Aorta (tissue), 5 donors: ENCODE measurements around the gene ADAMTS8. TPM values are rescaled to one million over a fixed set of nuclear protein-coding genes. Genes with fewer than 3 reads are reported as not detected.
A peak's percentile ranks its signal among the peaks of the same experiment; 100 is the strongest.

ENCODE experiments used
- ATAC-seq: fragments of 200-7000 bp; cut with Tn5 transposase; one replicate; pipeline ENCODE4 v1.9.1; 2022; ENCODE audit warnings: moderate library complexity; ENCODE audit not compliant: low FRiP score
- DNase-seq, 2 donors: peaks; one replicate each; pipeline ENCODE4 v3.0.0-alpha.2; 2020
- H3K27ac ChIP-seq, 2 donors: one replicate each; pipeline ENCODE4 v1.5.1; 2013; ENCODE audit warnings: low read length in 2 of 2, mild to moderate bottlenecking in 2 of 2, moderate library complexity in 2 of 2, control low read depth in 1 of 2, inconsistent platforms in 1 of 2, low read depth in 1 of 2
- H3K27me3 ChIP-seq, 2 donors: one replicate each; pipeline ENCODE4 v1.6.1; 2013; ENCODE audit warnings: control low read depth in 1 of 2, low read length in 1 of 2, mild to moderate bottlenecking in 1 of 2, moderate library complexity in 1 of 2; ENCODE audit not compliant: insufficient read depth in 2 of 2, control insufficient read depth in 1 of 2
- H3K36me3 ChIP-seq, 2 donors: one replicate each; pipeline ENCODE4 v1.6.1; 2013; ENCODE audit warnings: control low read depth in 1 of 2, low read length in 1 of 2, mild to moderate bottlenecking in 1 of 2; ENCODE audit not compliant: insufficient read depth in 2 of 2, control insufficient read depth in 1 of 2
- H3K4me1 ChIP-seq, 2 donors: one replicate each; pipeline ENCODE4 v1.6.1; 2013; ENCODE audit warnings: low read length in 2 of 2, control low read depth in 1 of 2, mild to moderate bottlenecking in 1 of 2, moderate library complexity in 1 of 2; ENCODE audit not compliant: insufficient read depth in 2 of 2, control insufficient read depth in 1 of 2
- H3K4me3 ChIP-seq, 2 donors: one replicate each; pipeline ENCODE4 v1.5.1; 2013; ENCODE audit warnings: low read length in 2 of 2, control low read depth in 1 of 2, mild to moderate bottlenecking in 1 of 2
- H3K9me3 ChIP-seq: one replicate; pipeline ENCODE4 v1.6.1; 2013; ENCODE audit warnings: mild to moderate bottlenecking, low read length; ENCODE audit not compliant: control insufficient read depth
- WGBS, 2 donors: extraction: QIAGEN DNeasy Blood & Tissue Kit; methylation state at CpG; one replicate each; pipeline ENCODE4 v1.1.7; 2013; 5-methylcytosine and 5-hydroxymethylcytosine counted together
- intact Hi-C, 2 donors: fragments of 100-400 bp; cut with DNase I; formaldehyde crosslinking; loops; one replicate each; pipeline versions ENCODE4 v1.14.2 to v1.15.0; 2022
- polyA plus RNA-seq, 2 donors: library from polyadenylated mRNA; stranded (reverse); fragments of 200-250 nt; gene quantifications; one replicate each; pipeline ENCODE4 v1.2.3, GENCODE V29; 2013
- total RNA-seq, 2 donors: library from RNA; stranded (reverse); fragmentation: NEBNext Ultra II Directional; extraction: Animal tissue kit (Norgen Biotek cat#: 25700); gene quantifications; one replicate each; pipeline ENCODE4 v1.2.1, GENCODE V29; 2021
- donor health status: healthy with polysubstance abuse.
- donor health status: Bipolar disorder and iron deficiency.
- donor health status: DM: no; HTN: no; CAD: no.
- donor health status: DM: no; HTN: no; CAD: no.
- donor health status: DM: yes; HTN: yes; CAD: no.

Gene ADAMTS8
- total and polyA plus RNA-seq, 4 donors = 3.3 to 64.9 (median 7.2) TPM

GRCh38 chr11:130409594-130410388, 18.6 kb downstream of the ADAMTS8 start:
- no peak for ATAC-seq
- DNase-seq = no peak
- intact Hi-C loops = no loop called here
- H3K4me3 ChIP-seq = no peak overlapping the region
- H3K27ac ChIP-seq = no peak overlapping the region
- H3K9me3 ChIP-seq = no peaks in the 10 kb centered on the region
- H3K27me3 ChIP-seq = no peaks in the 10 kb centered on the region
- 66% methylated on average over 7 of the region's 7 CpGs for WGBS, 2 donors
- H3K4me1 ChIP-seq = peaks cover 0 to 7% of the 10 kb centered on the region in 2 donors
- H3K36me3 ChIP-seq = no peaks in the 10 kb centered on the region

DNA sequence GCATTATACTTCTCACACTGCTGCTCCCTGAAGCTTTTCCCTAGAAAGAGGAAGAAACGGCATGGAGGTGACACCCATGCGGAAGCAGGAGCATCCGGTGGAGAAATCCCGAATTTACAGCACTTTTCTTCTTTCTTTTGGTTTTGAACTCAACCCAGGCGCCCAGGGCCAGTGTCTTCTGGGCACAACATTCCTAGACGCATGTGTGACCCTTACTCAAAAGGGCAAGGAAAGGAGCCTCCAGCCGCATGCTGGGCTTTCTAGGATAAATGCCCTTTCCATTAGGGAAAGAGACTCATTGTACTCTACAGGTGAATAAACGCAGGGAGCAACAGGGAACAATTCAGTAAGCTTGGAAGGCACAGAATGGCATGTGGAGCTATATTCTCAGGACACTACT, 19.5 kb downstream of the ADAMTS8 start:
- H3K27me3 ChIP-seq = no peaks in the 10 kb centered on the region
- intact Hi-C loops = no loop called here
- no peaks in the 10 kb centered on the region for H3K36me3 ChIP-seq
- no peaks in the 10 kb centered on the region for H3K9me3 ChIP-seq
- ATAC-seq (no peak), DNase-seq (no peak)
- H3K27ac ChIP-seq = no peak overlapping the region
- H3K4me1 ChIP-seq = peaks cover 0 to 3% of the 10 kb centered on the region in 2 donors
- H3K4me3 ChIP-seq = no peak overlapping the region
- 91 to 92% methylated on average over 8 of the region's 8 CpGs for WGBS, 2 donors

- Histone ChIP-seq H3K27ac (no peak overlapping the region), H3K4me1 (peaks cover 0 to 3% of the 10 kb centered on the region in 2 donors), H3K9me3 (no peaks in the 10 kb centered on the region), H3K27me3 (no peaks in the 10 kb centered on the region), H3K36me3 (no peaks in the 10 kb centered on the region), H3K4me3 (no peak overlapping the region)
- DNase-seq (no peak), ATAC-seq (no peak)
- intact Hi-C loops = no loop called here
- 89% methylated on average over 18 of the region's 18 CpGs for WGBS, 2 donors
Measured at GRCh38 chr11:130408401-130408890, 20.0 kb downstream of the ADAMTS8 start.

- ATAC-seq (no peak), DNase-seq (peak in 1 of 2 donors; percentile 76)
Measured at GRCh38 chr11:130407978-130408377, 20.4 kb downstream of the ADAMTS8 start.

DNA sequence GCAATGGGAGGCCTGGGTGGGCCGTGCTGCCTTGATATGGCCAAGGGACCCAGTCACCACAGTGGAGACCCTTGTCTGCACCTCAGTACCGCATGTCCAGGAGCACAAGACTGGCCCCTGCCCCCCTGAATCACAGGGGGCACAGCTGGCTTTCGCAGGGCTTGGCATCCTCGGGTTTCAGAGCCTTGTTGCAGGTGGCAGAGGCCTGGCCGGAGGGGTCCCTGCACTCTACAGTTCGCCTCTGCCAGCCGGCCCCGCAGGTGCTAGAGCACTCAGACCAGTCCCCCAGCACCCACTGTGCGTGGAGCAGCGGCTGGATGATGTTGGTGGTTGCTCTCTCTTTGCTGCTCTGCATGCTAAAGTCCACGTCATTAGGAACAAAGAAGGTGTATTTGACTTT, 23.0 kb downstream of the ADAMTS8 start:
- H3K27me3 ChIP-seq = no peaks in the 10 kb centered on the region
- no peak overlapping the region for H3K4me3 ChIP-seq
- H3K36me3 ChIP-seq = no peaks in the 10 kb centered on the region
- peak overlapping the region in 1 of 2 donors; percentile 13 for H3K27ac ChIP-seq
- ATAC-seq = no peak
- H3K4me1 ChIP-seq = no peaks in the 10 kb centered on the region
- 90 to 94% methylated on average over 11 of the region's 11 CpGs for WGBS, 2 donors
- DNase-seq = no peak
- intact Hi-C loops = no loop called here
- no peaks in the 10 kb centered on the region for H3K9me3 ChIP-seq

More at GRCh38 chr11:130407978-130408377, 20.4 kb downstream of the ADAMTS8 start:
- no peak overlapping the region for H3K27ac ChIP-seq
- no peaks in the 10 kb centered on the region for H3K36me3 ChIP-seq
- no peak overlapping the region for H3K4me3 ChIP-seq
- 26 to 29% methylated on average over 7 of the region's 7 CpGs for WGBS, 2 donors
- H3K9me3 ChIP-seq = no peaks in the 10 kb centered on the region
- peaks cover 0 to under 1% of the 10 kb centered on the region in 2 donors for H3K4me1 ChIP-seq
- no peaks in the 10 kb centered on the region for H3K27me3 ChIP-seq
- intact Hi-C loops = no loop called here

GRCh38 chr11:130404727-130405126, 23.7 kb downstream of the ADAMTS8 start:
- no peak for ATAC-seq
- Histone ChIP-seq H3K27ac (peak overlapping the region in 1 of 2 donors; percentile 61), H3K4me1 (peaks cover 0 to 4% of the 10 kb centered on the region in 2 donors), H3K27me3 (no peaks in the 10 kb centered on the region), H3K36me3 (no peaks in the 10 kb centered on the region), H3K9me3 (no peaks in the 10 kb centered on the region), H3K4me3 (no peak overlapping the region)
- DNase-seq = no peak
- 56 to 72% methylated on average over 5 of the region's 5 CpGs for WGBS, 2 donors
- intact Hi-C loops = no loop called here

DNA sequence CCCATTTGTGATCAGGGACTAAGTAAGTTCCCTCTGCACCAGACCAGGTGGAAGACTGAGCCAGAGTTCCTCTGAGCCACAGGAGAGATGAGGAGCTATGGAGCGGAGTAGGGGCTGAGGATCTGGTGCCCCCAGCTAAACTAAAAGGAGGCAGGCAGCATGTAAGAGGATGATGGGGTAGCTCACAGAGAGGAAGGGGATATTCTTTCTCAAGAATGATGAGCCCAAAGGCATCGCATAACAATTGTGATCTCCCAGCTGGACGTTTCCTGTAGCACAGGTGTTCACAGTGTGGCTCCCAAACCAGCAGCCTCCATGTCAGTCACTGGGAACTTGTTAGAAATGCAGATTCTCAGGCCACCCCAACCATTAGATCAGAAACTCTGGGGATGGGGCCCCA, 24.4 kb downstream of the ADAMTS8 start:
- H3K9me3 ChIP-seq = no peaks in the 10 kb centered on the region
- ATAC-seq (no peak), DNase-seq (no peak)
- intact Hi-C loops = no loop called here
- H3K36me3 ChIP-seq = no peaks in the 10 kb centered on the region
- H3K27ac ChIP-seq = peak overlapping the region; percentile 15 to 96
- H3K4me1 ChIP-seq = peaks cover 0 to 4% of the 10 kb centered on the region in 2 donors
- H3K27me3 ChIP-seq = no peaks in the 10 kb centered on the region
- H3K4me3 ChIP-seq = no peak overlapping the region
- WGBS, 2 donors = 90 to 94% methylated on average over 3 of the region's 3 CpGs

GRCh38 chr11:130403271-130403804, 25.1 kb downstream of the ADAMTS8 start:
- intact Hi-C loops = no loop called here
- H3K4me1 ChIP-seq = peaks cover 0 to 4% of the 10 kb centered on the region in 2 donors
- no peak overlapping the region for H3K4me3 ChIP-seq
- H3K27ac ChIP-seq = peak overlapping the region; percentile 94 to 96
- H3K36me3 ChIP-seq = no peaks in the 10 kb centered on the region
- DNase-seq = peak; percentile 89
- ATAC-seq = peak; percentile 84
- no peaks in the 10 kb centered on the region for H3K27me3 ChIP-seq
- no peaks in the 10 kb centered on the region for H3K9me3 ChIP-seq
- 6% methylated on average over 11 of the region's 11 CpGs for WGBS, 2 donors

DNA sequence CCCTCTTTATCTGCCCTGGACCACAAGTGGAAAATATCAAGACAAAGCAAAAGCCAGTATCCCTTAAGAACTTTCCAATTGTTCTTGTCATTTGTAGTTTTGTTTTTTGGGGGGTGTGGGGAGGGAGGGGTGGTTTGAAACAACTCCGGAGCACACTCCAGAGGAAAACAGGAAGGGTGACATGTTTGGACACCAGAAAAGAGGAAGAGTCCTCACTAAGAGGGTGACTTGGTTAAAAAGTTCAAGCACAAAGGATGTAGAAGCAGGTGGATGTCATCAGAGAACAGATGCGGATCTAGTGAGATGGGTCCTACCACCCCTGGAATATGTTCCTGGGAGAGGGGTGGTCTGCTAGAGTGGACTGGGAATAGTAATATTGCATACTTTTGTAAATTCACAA, 25.8 kb downstream of the ADAMTS8 start:
- DNase-seq (no peak), ATAC-seq (no peak)
- Histone ChIP-seq H3K4me1 (peaks cover 0 to 4% of the 10 kb centered on the region in 2 donors), H3K27ac (peak overlapping the region; percentile 94), H3K4me3 (no peak overlapping the region), H3K27me3 (no peaks in the 10 kb centered on the region), H3K9me3 (no peaks in the 10 kb centered on the region), H3K36me3 (no peaks in the 10 kb centered on the region)
- intact Hi-C loops = no loop called here
- WGBS, 2 donors = 33 to 38% methylated on average over 2 of the region's 2 CpGs
